PC-3 (cell line): Measurements from ENCODE around the gene TDRD1. TPM values are rescaled to one million over a fixed set of nuclear protein-coding genes. Genes with fewer than 3 reads are reported as not detected.

Experiments
- ATAC-seq: fragments of 200-7000 bp; cut with Tn5 transposase; 2 replicates; pipeline ENCODE4 v1.9.1; 2020; ENCODE audit warnings: mild to moderate bottlenecking, moderate library complexity
- BruUV-seq: library from RNA; stranded (reverse); fragments of 400-500 nt; replicated peaks from 2 replicates; lab custom pipeline; 2021; lab: Mats Ljungman, UMichigan
- CTCF ChIA-PET: fragments of 300-600 bp; sonication (Branson Sonifier 250); formaldehyde crosslinking; loops from one replicate; lab custom pipeline; 2022; ENCODE audit warnings: antibody characterized with exemption; lab: Charles Lee
- POLR2A ChIA-PET: fragments of 300-600 bp; sonication (Branson Sonifier 250); formaldehyde crosslinking; loops from one replicate; lab custom pipeline; 2022; ENCODE audit warnings: antibody characterized with exemption; ENCODE audit not compliant: unreplicated experiment; lab: Charles Lee
- DNase-seq: peaks from one replicate; pipeline ENCODE4 v3.0.0-alpha.2; 2015
- H2AFZ ChIP-seq: fragments of 300-600 bp; sonication (generic); 2 replicates; pipeline ENCODE4 v1.6.0; 2016; ENCODE audit warnings: antibody characterized with exemption, low read length
- H3F3A ChIP-seq: fragments of 300-600 bp; sonication (generic); one replicate; pipeline ENCODE4 v1.6.0; 2017; ENCODE audit warnings: antibody characterized with exemption, low read length, control low read depth, mild to moderate bottlenecking; ENCODE audit not compliant: unreplicated experiment
- H3K27ac ChIP-seq: fragments of 300-600 bp; sonication (generic); 2 replicates; pipeline ENCODE4 v1.5.1; 2016; ENCODE audit warnings: mild to moderate bottlenecking, low read length
- H3K27me3 ChIP-seq: fragments of 300-600 bp; sonication (generic); 2 replicates; pipeline ENCODE4 v1.6.1; 2016; ENCODE audit warnings: low read length, mixed read lengths
- H3K36me3 ChIP-seq: fragments of 300-600 bp; sonication (generic); 2 replicates; pipeline ENCODE4 v1.6.1; 2016; ENCODE audit warnings: low read depth, mixed run types, low read length, mixed read lengths
- H3K4me1 ChIP-seq: fragments of 300-600 bp; sonication (generic); 2 replicates; pipeline ENCODE4 v1.5.1; 2016; ENCODE audit warnings: low read length; ENCODE audit not compliant: insufficient read depth
- H3K4me2 ChIP-seq: fragments of 300-600 bp; sonication (generic); 2 replicates; pipeline ENCODE4 v1.6.0; 2016; ENCODE audit warnings: low read length
- H3K4me3 ChIP-seq: fragments of 300-600 bp; sonication (generic); 2 replicates; pipeline ENCODE4 v1.5.1; 2016; ENCODE audit warnings: mild to moderate bottlenecking, low read length, mixed read lengths
- H3K79me2 ChIP-seq: fragments of 300-600 bp; sonication (generic); 2 replicates; pipeline ENCODE4 v1.6.1; 2017; ENCODE audit warnings: low read length, mixed read lengths
- H3K9ac ChIP-seq: fragments of 300-600 bp; sonication (generic); 2 replicates; pipeline ENCODE4 v1.6.0; 2016; ENCODE audit warnings: mild to moderate bottlenecking, low read length
- H3K9me2 ChIP-seq: fragments of 300-600 bp; sonication (generic); replicated peaks from 2 replicates; pipeline ENCODE4 v1.6.1; 2016; ENCODE audit warnings: mixed run types, low read length, mixed read lengths
- H3K9me3 ChIP-seq: fragments of 300-600 bp; sonication (generic); 2 replicates; pipeline ENCODE4 v1.6.1; 2016; ENCODE audit warnings: low read length, mixed read lengths
- H4K20me1 ChIP-seq: fragments of 300-600 bp; sonication (generic); 2 replicates; pipeline ENCODE4 v1.6.1; 2016; ENCODE audit warnings: low read length, mixed read lengths
- CTCF ChIP-seq: fragments of 300-600 bp; sonication (generic); conservative IDR thresholded peaks from 2 replicates; pipeline ENCODE4 v1.5.1; 2017; ENCODE audit warnings: antibody characterized with exemption, low read depth, mild to moderate bottlenecking, low read length
- EZH2 ChIP-seq: fragments of 300-600 bp; sonication (generic); IDR thresholded peaks from one replicate; pipeline ENCODE4 v1.6.1; 2017; ENCODE audit warnings: antibody characterized with exemption, mild to moderate bottlenecking, low read length; ENCODE audit not compliant: unreplicated experiment
- EZH2phosphoT487 ChIP-seq: fragments of 300-600 bp; sonication (generic); IDR thresholded peaks from 2 replicates; pipeline ENCODE4 v1.6.1; 2018; ENCODE audit warnings: mild to moderate bottlenecking, antibody characterized with exemption, low read length, borderline replicate concordance
- intact Hi-C: fragments of 100-400 bp; cut with micrococcal nuclease; formaldehyde crosslinking; loops from 2 replicates; pipeline ENCODE4 v1.9.0; 2023
- total RNA-seq: library from RNA; depleted of rRNA; stranded (reverse); fragments of >200 nt; gene quantifications from 2 replicates; pipeline ENCODE4 v1.2.3, GENCODE V29; 2014

TDRD1 gene
- total RNA-seq, 1 experiment from 2014 or later = not detected

GRCh38 chr10:114257498-114257897 lies 78.3 kb downstream of the TDRD1 start:
- ATAC-seq = no peak
- Histone ChIP-seq H3K27me3 (no peaks in the 10 kb centered on the region), H4K20me1 (no peaks in the 10 kb centered on the region), H3K9me3 (no peaks in the 10 kb centered on the region), H3K9me2 (no peaks in the 10 kb centered on the region), H3K27ac (no peak overlapping the region), H3F3A (no peaks in the 10 kb centered on the region), H3K9ac (no peak overlapping the region), H2AFZ (no peak overlapping the region), H3K4me3 (no peak overlapping the region), H3K36me3 (no peaks in the 10 kb centered on the region), H3K4me2 (no peak overlapping the region), H3K4me1 (no peaks in the 10 kb centered on the region), H3K79me2 (no peaks in the 10 kb centered on the region)
- no peak for DNase-seq
- no TSS peak for BruUV-seq
- intact Hi-C loops = no loop called here
- CTCF ChIA-PET = no interaction called here
- POLR2A ChIA-PET = no interaction called here
- TF ChIP-seq EZH2 (no peak), CTCF (no peak), EZH2phosphoT487 (no peak)

- Histone ChIP-seq H3K27me3 (no peaks in the 10 kb centered on the region), H2AFZ (no peak overlapping the region), H3K79me2 (no peaks in the 10 kb centered on the region), H3K36me3 (no peaks in the 10 kb centered on the region), H3K27ac (no peak overlapping the region), H3K4me2 (no peak overlapping the region), H3K4me3 (no peak overlapping the region), H3K4me1 (no peaks in the 10 kb centered on the region), H3K9me2 (no peaks in the 10 kb centered on the region), H3K9me3 (no peaks in the 10 kb centered on the region), H4K20me1 (no peaks in the 10 kb centered on the region), H3K9ac (no peak overlapping the region), H3F3A (no peaks in the 10 kb centered on the region)
- ATAC-seq (no peak), DNase-seq (no peak)
- POLR2A ChIA-PET = no interaction called here
- intact Hi-C loops = no loop called here
- BruUV-seq = no TSS peak
- no peak for TF ChIP-seq EZH2phosphoT487
- CTCF ChIA-PET = no interaction called here
These were observed 79.2 kb downstream of the TDRD1 start for GRCh38 chr10:114258274-114258840.

DNA sequence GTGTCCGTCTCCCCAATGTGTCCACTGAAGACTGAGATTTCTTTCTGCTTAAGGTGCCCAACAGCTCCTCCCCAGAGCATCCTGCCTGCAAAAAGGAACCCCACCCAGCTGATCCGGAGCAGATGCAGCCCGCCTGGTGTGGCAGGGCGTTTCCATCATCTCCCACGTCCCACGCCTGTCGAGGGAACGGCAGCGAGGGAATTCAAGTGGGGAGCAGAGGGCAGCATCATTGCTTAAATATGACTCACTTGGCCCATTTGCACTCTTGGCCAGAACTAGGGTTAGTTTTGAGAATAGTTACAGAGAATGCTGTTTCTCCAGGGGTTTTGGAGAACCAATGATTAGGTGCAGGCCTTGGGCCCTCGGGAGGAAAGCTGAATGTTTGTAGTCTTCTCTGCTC lies 80.7 kb downstream of the TDRD1 start:
- Histone ChIP-seq H3K27ac (no peak overlapping the region), H3K9me3 (no peaks in the 10 kb centered on the region), H4K20me1 (no peaks in the 10 kb centered on the region), H3K4me1 (no peaks in the 10 kb centered on the region), H3K36me3 (no peaks in the 10 kb centered on the region), H3K4me2 (no peak overlapping the region), H3K27me3 (no peaks in the 10 kb centered on the region), H3K79me2 (no peaks in the 10 kb centered on the region), H3K9me2 (no peaks in the 10 kb centered on the region), H3K9ac (no peak overlapping the region), H2AFZ (no peak overlapping the region), H3F3A (no peaks in the 10 kb centered on the region), H3K4me3 (no peak overlapping the region)
- DNase-seq = no peak
- ATAC-seq = no peak
- POLR2A ChIA-PET = no interaction called here
- TF ChIP-seq EZH2 (no peak), EZH2phosphoT487 (no peak), CTCF (no peak)
- no TSS peak for BruUV-seq
- intact Hi-C loops = no loop called here
- CTCF ChIA-PET = no interaction called here
